ENCODE results near the gene ANKRD33B.

DNA sequence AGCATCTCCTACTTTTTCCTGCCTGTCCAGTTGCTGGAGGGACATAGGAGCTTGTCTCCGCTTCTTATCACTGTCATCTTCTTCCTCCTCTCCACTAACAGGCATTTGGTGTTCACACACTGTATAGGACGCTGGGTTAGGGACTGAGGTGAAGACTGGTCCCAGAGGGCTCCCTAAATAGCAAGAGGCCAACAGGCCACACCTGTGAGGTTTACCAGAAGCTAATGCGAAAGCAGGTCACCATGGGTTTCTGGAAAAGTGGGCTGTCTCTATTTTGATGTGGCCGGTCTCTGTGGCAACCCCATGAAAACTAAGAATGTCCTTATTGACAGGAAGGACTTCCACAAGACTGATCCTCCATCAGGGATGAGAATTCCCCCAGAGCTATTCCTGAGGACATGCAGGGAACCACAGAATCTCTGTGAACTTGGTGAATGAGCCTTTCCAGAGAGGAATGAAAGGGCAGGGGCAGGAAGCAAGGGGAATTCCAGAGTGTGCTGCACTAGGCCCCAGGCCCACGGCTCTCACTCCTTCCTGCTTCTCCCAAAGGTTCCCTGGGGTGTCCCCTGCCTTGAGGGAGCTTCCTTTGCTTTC lies 135.5 kb downstream of the ANKRD33B start:
- TF ChIP-seq, protein P1, sequence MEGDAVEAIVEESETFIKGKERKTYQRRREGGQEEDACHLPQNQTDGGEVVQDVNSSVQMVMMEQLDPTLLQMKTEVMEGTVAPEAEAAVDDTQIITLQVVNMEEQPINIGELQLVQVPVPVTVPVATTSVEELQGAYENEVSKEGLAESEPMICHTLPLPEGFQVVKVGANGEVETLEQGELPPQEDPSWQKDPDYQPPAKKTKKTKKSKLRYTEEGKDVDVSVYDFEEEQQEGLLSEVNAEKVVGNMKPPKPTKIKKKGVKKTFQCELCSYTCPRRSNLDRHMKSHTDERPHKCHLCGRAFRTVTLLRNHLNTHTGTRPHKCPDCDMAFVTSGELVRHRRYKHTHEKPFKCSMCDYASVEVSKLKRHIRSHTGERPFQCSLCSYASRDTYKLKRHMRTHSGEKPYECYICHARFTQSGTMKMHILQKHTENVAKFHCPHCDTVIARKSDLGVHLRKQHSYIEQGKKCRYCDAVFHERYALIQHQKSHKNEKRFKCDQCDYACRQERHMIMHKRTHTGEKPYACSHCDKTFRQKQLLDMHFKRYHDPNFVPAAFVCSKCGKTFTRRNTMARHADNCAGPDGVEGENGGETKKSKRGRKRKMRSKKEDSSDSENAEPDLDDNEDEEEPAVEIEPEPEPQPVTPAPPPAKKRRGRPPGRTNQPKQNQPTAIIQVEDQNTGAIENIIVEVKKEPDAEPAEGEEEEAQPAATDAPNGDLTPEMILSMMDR (IDR thresholded peaks at IDR 0.05) = no peak
- TF ChIP-seq EZH2 (IDR thresholded peaks at IDR 0.05) = no peak
- TF ChIP-seq EZH2phosphoT487 (IDR thresholded peaks at IDR 0.05) = no peak

Data from neural progenitor cell (in vitro differentiated cells).